ENCODE measurements around the gene DMXL2.

DNA sequence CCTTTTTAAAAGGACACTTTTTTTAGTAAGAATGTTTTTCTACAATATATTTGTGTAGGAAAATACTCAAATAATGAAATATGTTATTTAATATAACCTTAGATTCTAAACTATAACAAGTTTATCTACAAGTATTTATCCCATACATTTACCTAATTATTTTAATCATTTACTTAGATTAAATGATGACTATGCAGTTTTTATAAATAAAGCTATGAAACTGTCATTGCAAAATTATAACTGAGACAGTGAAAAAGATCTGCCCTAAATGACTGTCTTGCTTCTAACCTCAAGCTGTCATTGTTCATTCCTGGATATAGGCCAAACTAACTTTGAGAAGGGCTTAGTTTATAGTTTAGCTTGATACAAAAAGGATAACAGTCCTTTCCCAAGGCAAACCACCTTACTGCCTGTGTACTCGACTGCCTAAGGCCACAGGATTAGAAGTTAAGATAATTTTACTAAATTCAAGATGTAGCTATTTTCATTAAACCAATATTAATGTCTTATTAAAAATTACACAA lies 197.0 kb downstream of the DMXL2 start:
- TF ChIP-seq, protein P1, sequence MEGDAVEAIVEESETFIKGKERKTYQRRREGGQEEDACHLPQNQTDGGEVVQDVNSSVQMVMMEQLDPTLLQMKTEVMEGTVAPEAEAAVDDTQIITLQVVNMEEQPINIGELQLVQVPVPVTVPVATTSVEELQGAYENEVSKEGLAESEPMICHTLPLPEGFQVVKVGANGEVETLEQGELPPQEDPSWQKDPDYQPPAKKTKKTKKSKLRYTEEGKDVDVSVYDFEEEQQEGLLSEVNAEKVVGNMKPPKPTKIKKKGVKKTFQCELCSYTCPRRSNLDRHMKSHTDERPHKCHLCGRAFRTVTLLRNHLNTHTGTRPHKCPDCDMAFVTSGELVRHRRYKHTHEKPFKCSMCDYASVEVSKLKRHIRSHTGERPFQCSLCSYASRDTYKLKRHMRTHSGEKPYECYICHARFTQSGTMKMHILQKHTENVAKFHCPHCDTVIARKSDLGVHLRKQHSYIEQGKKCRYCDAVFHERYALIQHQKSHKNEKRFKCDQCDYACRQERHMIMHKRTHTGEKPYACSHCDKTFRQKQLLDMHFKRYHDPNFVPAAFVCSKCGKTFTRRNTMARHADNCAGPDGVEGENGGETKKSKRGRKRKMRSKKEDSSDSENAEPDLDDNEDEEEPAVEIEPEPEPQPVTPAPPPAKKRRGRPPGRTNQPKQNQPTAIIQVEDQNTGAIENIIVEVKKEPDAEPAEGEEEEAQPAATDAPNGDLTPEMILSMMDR (conservative IDR thresholded peaks at IDR 0.05), result no peak
- no peak for TF ChIP-seq EZH2 (IDR thresholded peaks at IDR 0.05; ENCODE audit: low read depth)
